ENCODE data around the gene VCL.
"Not testable (repeated sequence)": the region's sequence is repeated elsewhere in the genome, so short reads cannot be mapped to it uniquely, and the experiment has no call there.

Gene VCL

DNA sequence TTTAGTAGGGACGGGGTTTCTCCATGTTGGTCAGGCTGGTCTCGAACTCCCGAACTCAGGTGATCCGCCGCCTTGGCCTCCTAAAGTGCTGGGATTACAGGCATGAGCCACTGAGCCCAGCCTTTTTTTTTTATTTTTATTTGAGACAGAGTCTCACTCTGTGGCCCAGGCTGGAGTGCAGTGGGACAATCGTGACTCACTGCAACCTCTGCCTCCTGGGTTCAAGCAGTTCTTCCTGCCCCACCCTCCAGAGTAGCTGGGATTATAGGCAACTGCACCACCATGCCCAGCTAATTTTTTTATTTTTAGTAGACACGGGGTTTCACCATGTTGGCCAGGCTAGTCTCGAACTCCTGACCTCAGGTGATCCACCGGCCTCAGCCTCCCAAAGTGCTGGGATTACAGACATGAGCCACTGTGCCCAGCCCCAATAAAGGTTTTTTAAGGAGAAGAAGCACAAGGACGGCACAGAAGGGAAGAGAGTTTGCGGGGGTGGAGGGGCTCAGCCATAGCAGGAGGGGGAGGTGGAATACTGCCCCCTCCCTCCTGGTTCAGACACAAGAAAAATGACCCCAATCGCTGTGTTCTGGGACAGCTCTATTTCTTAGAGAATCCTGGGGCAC lies 32.5 kb upstream of the VCL start:
- peak overlapping the region; percentile 31 for H2BK15ac ChIP-seq (ENCODE audit: low read depth, poor library complexity, severe bottlenecking)
- peaks cover 20% of the 10 kb centered on the region for H3K4me1 ChIP-seq (ENCODE audit: control insufficient read depth, insufficient read depth, low read depth, low read length)
- H2AFZ ChIP-seq (ENCODE audit: low read depth, low read length); H3K23ac ChIP-seq (ENCODE audit: low read length in 2 of 2); H3K4me2 ChIP-seq (ENCODE audit: low read length, poor library complexity, severe bottlenecking); H3K79me1 ChIP-seq (replicated peaks; ENCODE audit: low read length, poor library complexity, severe bottlenecking); H3K9me3 ChIP-seq (ENCODE audit: control insufficient read depth, low read length); H3K14ac ChIP-seq (ENCODE audit: low read length in 2 of 2); H3K27me3 ChIP-seq (ENCODE audit: control insufficient read depth in 1 of 2, insufficient read depth in 1 of 2, low read length in 2 of 2); H3K36me3 ChIP-seq (ENCODE audit: control insufficient read depth in 1 of 2, insufficient read depth in 2 of 2, low read depth in 1 of 2, low read length in 2 of 2): not testable (repeated sequence)
- peak overlapping the region; percentile 98 for H2BK120ac ChIP-seq (ENCODE audit: low read depth, low read length)
- peak overlapping the region; percentile 76 for H3K9ac ChIP-seq (ENCODE audit: low read length)
- H4K8ac ChIP-seq (ENCODE audit: low read length) = peak overlapping the region; percentile 54
- peak overlapping the region; percentile 99 for H2AK5ac ChIP-seq (ENCODE audit: low read length, severe bottlenecking)
- H3K18ac ChIP-seq (ENCODE audit: low read depth in 1 of 2, low read length in 2 of 2) = peak overlapping the region; percentile 67 to 84
- peak overlapping the region; percentile 93 for H2BK5ac ChIP-seq (ENCODE audit: low read depth, low read length, poor library complexity, severe bottlenecking)
- H2BK12ac ChIP-seq (ENCODE audit: low read length in 2 of 2) = peak overlapping the region; percentile 18 to 96
- H3K4ac ChIP-seq (ENCODE audit: low read depth in 1 of 2, low read length in 2 of 2) = peak overlapping the region; percentile 45 to 79
- H4K91ac ChIP-seq (ENCODE audit: low read length) = peak overlapping the region; percentile 60
- 42% methylated on average over 12 of the region's 12 CpGs for WGBS
- H3K4me3 ChIP-seq (ENCODE audit: insufficient read depth in 1 of 2, low read depth in 1 of 2, low read length in 2 of 2) = peak overlapping the region in 1 of 2 experiments; percentile 17
- DNase-seq = peak; percentile 55
- peak overlapping the region; percentile 91 for H3K27ac ChIP-seq (ENCODE audit: low read length, poor library complexity, severe bottlenecking)

- Histone ChIP-seq H3K4me2 (ENCODE audit: low read length, poor library complexity, severe bottlenecking) (no peak overlapping the region), H2AK5ac (ENCODE audit: low read length, severe bottlenecking) (peak overlapping the region; percentile 99), H3K9ac (ENCODE audit: low read length) (peak overlapping the region; percentile 76), H3K27me3 (ENCODE audit: control insufficient read depth in 1 of 2, insufficient read depth in 1 of 2, low read length in 2 of 2) (no peaks in the 10 kb centered on the region), H3K27ac (ENCODE audit: low read length, poor library complexity, severe bottlenecking) (peak overlapping the region; percentile 98), H2BK5ac (ENCODE audit: low read depth, low read length, poor library complexity, severe bottlenecking) (peak overlapping the region; percentile 93), H4K8ac (ENCODE audit: low read length) (peak overlapping the region; percentile 54), H2AFZ (ENCODE audit: low read depth, low read length) (no peak overlapping the region), H3K9me3 (ENCODE audit: control insufficient read depth, low read length) (no peaks in the 10 kb centered on the region), H2BK12ac (ENCODE audit: low read length in 2 of 2) (peak overlapping the region; percentile 18 to 49), H3K23ac (ENCODE audit: low read length in 2 of 2) (no peak overlapping the region), H3K18ac (ENCODE audit: low read depth in 1 of 2, low read length in 2 of 2) (peak overlapping the region; percentile 59 to 84), H4K91ac (ENCODE audit: low read length) (peak overlapping the region; percentile 60), H2BK15ac (ENCODE audit: low read depth, poor library complexity, severe bottlenecking) (peak overlapping the region; percentile 31), H3K4me3 (ENCODE audit: insufficient read depth in 1 of 2, low read depth in 1 of 2, low read length in 2 of 2) (peak overlapping the region in 1 of 2 experiments; percentile 17), H3K14ac (ENCODE audit: low read length in 2 of 2) (no peak overlapping the region), H3K36me3 (ENCODE audit: control insufficient read depth in 1 of 2, insufficient read depth in 2 of 2, low read depth in 1 of 2, low read length in 2 of 2) (no peaks in the 10 kb centered on the region), H3K4ac (ENCODE audit: low read depth in 1 of 2, low read length in 2 of 2) (peak overlapping the region; percentile 45 to 79), H3K79me1 (replicated peaks; ENCODE audit: low read length, poor library complexity, severe bottlenecking) (no peaks in the 10 kb centered on the region), H2BK120ac (ENCODE audit: low read depth, low read length) (peak overlapping the region; percentile 98), H3K4me1 (ENCODE audit: control insufficient read depth, insufficient read depth, low read depth, low read length) (peaks cover 20% of the 10 kb centered on the region)
- 2% methylated on average over 11 of the region's 16 CpGs for WGBS
- peak; percentile 100 for DNase-seq
Observed at GRCh38 chr10:73965890-73966768, 31.8 kb upstream of the VCL start.

DNA sequence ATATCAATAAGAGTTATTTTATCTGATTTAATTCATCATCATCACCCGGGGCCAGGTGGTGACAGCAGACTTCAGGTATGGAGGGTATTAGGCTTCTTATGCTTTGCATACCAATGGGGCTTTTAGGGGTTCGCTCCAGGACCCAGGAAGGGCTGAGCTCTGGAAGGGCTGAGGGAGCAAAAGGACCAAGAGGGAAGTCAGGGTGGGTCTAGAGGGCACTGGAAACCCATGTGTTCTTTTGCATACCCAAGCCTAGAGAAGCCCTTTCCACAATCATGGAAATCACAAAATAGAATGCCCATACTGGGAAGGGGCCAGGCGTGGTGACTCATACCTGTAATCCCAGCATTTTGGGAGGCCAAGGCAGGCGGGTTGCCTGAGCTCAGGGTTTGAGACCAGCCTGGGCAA lies 30.9 kb upstream of the VCL start:
- H2BK5ac ChIP-seq (ENCODE audit: low read depth, low read length, poor library complexity, severe bottlenecking) = peak overlapping the region; percentile 78
- H3K27ac ChIP-seq (ENCODE audit: low read length, poor library complexity, severe bottlenecking) = peak overlapping the region; percentile 98
- peak overlapping the region; percentile 14 for H4K8ac ChIP-seq (ENCODE audit: low read length)
- H3K4me1 ChIP-seq (ENCODE audit: control insufficient read depth, insufficient read depth, low read depth, low read length) = peaks cover 20% of the 10 kb centered on the region
- peak overlapping the region; percentile 90 for H4K91ac ChIP-seq (ENCODE audit: low read length)
- WGBS = 64% methylated on average over 4 of the region's 4 CpGs
- H3K4ac ChIP-seq (ENCODE audit: low read depth in 1 of 2, low read length in 2 of 2) = peak overlapping the region; percentile 83 to 86
- DNase-seq = peak; percentile 30
- no peak overlapping the region for H3K14ac ChIP-seq (ENCODE audit: low read length in 2 of 2)
- H2BK12ac ChIP-seq (ENCODE audit: low read length in 2 of 2) = peak overlapping the region; percentile 92 to 99
- no peaks in the 10 kb centered on the region for H3K79me1 ChIP-seq (replicated peaks; ENCODE audit: low read length, poor library complexity, severe bottlenecking)
- H3K4me3 ChIP-seq (ENCODE audit: insufficient read depth in 1 of 2, low read depth in 1 of 2, low read length in 2 of 2) = no peak overlapping the region
- H3K9ac ChIP-seq (ENCODE audit: low read length) = peak overlapping the region; percentile 59
- peak overlapping the region; percentile 98 for H2AK5ac ChIP-seq (ENCODE audit: low read length, severe bottlenecking)
- peak overlapping the region; percentile 17 to 79 for H3K18ac ChIP-seq (ENCODE audit: low read depth in 1 of 2, low read length in 2 of 2)
- H3K9me3 ChIP-seq (ENCODE audit: control insufficient read depth, low read length) = no peaks in the 10 kb centered on the region
- H3K23ac ChIP-seq (ENCODE audit: low read length in 2 of 2) = peak overlapping the region in 1 of 2 experiments; percentile 57
- H3K27me3 ChIP-seq (ENCODE audit: control insufficient read depth in 1 of 2, insufficient read depth in 1 of 2, low read length in 2 of 2) = no peaks in the 10 kb centered on the region
- no peaks in the 10 kb centered on the region for H3K36me3 ChIP-seq (ENCODE audit: control insufficient read depth in 1 of 2, insufficient read depth in 2 of 2, low read depth in 1 of 2, low read length in 2 of 2)
- no peak overlapping the region for H2AFZ ChIP-seq (ENCODE audit: low read depth, low read length)
- no peak overlapping the region for H2BK15ac ChIP-seq (ENCODE audit: low read depth, poor library complexity, severe bottlenecking)
- H2BK120ac ChIP-seq (ENCODE audit: low read depth, low read length) = peak overlapping the region; percentile 95
- no peak overlapping the region for H3K4me2 ChIP-seq (ENCODE audit: low read length, poor library complexity, severe bottlenecking)

GRCh38 chr10:73967544-73967943 lies 30.4 kb upstream of the VCL start:
- Histone ChIP-seq H4K91ac (ENCODE audit: low read length) (peak overlapping the region; percentile 19), H3K27ac (ENCODE audit: low read length, poor library complexity, severe bottlenecking) (peak overlapping the region; percentile 98), H2BK5ac (ENCODE audit: low read depth, low read length, poor library complexity, severe bottlenecking) (no peak overlapping the region), H2BK120ac (ENCODE audit: low read depth, low read length) (peak overlapping the region; percentile 95), H3K9ac (ENCODE audit: low read length) (no peak overlapping the region), H2AK5ac (ENCODE audit: low read length, severe bottlenecking) (peak overlapping the region; percentile 98), H4K8ac (ENCODE audit: low read length) (no peak overlapping the region), H3K4me2 (ENCODE audit: low read length, poor library complexity, severe bottlenecking) (no peak overlapping the region), H3K9me3 (ENCODE audit: control insufficient read depth, low read length) (no peaks in the 10 kb centered on the region), H3K4me1 (ENCODE audit: control insufficient read depth, insufficient read depth, low read depth, low read length) (peaks cover 20% of the 10 kb centered on the region), H3K27me3 (ENCODE audit: control insufficient read depth in 1 of 2, insufficient read depth in 1 of 2, low read length in 2 of 2) (no peaks in the 10 kb centered on the region), H2AFZ (ENCODE audit: low read depth, low read length) (no peak overlapping the region), H2BK12ac (ENCODE audit: low read length in 2 of 2) (peak overlapping the region; percentile 98 to 99), H2BK15ac (ENCODE audit: low read depth, poor library complexity, severe bottlenecking) (peak overlapping the region; percentile 29), H3K18ac (ENCODE audit: low read depth in 1 of 2, low read length in 2 of 2) (peak overlapping the region; percentile 85 to 91), H3K36me3 (ENCODE audit: control insufficient read depth in 1 of 2, insufficient read depth in 2 of 2, low read depth in 1 of 2, low read length in 2 of 2) (no peaks in the 10 kb centered on the region), H3K14ac (ENCODE audit: low read length in 2 of 2) (no peak overlapping the region), H3K4me3 (ENCODE audit: insufficient read depth in 1 of 2, low read depth in 1 of 2, low read length in 2 of 2) (no peak overlapping the region), H3K23ac (ENCODE audit: low read length in 2 of 2) (no peak overlapping the region), H3K4ac (ENCODE audit: low read depth in 1 of 2, low read length in 2 of 2) (peak overlapping the region; percentile 73 to 83), H3K79me1 (replicated peaks; ENCODE audit: low read length, poor library complexity, severe bottlenecking) (no peaks in the 10 kb centered on the region)
- peak; percentile 45 for DNase-seq
- 56% methylated on average over 4 of the region's 5 CpGs for WGBS

All from mesenchymal stem cell (in vitro differentiated cells and primary cell).